A673 (cell line): ENCODE data around the gene MICALL2.

ENCODE experiments used
- EZH2 ChIP-seq: fragments of 200-600 bp; sonication (generic); IDR thresholded peaks from 2 replicates; pipeline ENCODE4 v1.6.1; 2017; ENCODE audit warnings: borderline replicate concordance, low read depth, mild to moderate bottlenecking, mixed read lengths, antibody characterized with exemption, low read length; ENCODE audit not compliant: poor library complexity, severe bottlenecking
- TF ChIP-seq, protein P1 (sequence below): fragments of 300-800, 200-600 bp; sonication (generic); conservative IDR thresholded peaks from 2 replicates; pipeline ENCODE4 v1.5.1; 2017; ENCODE audit warnings: low read depth, mild to moderate bottlenecking, antibody characterized with exemption, low read length, moderate library complexity, mixed read lengths

- TF ChIP-seq, protein P1, sequence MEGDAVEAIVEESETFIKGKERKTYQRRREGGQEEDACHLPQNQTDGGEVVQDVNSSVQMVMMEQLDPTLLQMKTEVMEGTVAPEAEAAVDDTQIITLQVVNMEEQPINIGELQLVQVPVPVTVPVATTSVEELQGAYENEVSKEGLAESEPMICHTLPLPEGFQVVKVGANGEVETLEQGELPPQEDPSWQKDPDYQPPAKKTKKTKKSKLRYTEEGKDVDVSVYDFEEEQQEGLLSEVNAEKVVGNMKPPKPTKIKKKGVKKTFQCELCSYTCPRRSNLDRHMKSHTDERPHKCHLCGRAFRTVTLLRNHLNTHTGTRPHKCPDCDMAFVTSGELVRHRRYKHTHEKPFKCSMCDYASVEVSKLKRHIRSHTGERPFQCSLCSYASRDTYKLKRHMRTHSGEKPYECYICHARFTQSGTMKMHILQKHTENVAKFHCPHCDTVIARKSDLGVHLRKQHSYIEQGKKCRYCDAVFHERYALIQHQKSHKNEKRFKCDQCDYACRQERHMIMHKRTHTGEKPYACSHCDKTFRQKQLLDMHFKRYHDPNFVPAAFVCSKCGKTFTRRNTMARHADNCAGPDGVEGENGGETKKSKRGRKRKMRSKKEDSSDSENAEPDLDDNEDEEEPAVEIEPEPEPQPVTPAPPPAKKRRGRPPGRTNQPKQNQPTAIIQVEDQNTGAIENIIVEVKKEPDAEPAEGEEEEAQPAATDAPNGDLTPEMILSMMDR = no peak
- no peak for TF ChIP-seq EZH2
Measured at GRCh38 chr7:1452205-1452604, 7.1 kb downstream of the MICALL2 start.
